ENCODE results near the gene APOBEC3B. TPM values are rescaled to one million over a fixed set of nuclear protein-coding genes. Genes with fewer than 3 reads are reported as not detected.

Gene APOBEC3B
- total and polyA plus RNA-seq, 2 of the 8 experiments (the other 6 are each of a cell fraction or from before 2014, with no cell fraction given) = 14.2 to 74.9 TPM

GRCh38 chr22:39007177-39007576 is 25.0 kb downstream of the APOBEC3B start:
- POLR2A ChIA-PET (ENCODE audit: partially characterized antibody) = interaction anchor here (0.9 kb wide), 1 partner anchor 9 kb away, joined by 3 read pairs; no protein-coding TSS in a partner anchor
- WGBS, 2 experiments (ENCODE audit: extremely low coverage in 1 of 2, insufficient coverage in 1 of 2, insufficient read length in 1 of 2, insufficient replicate concordance in 2 of 2, low coverage in 1 of 2, low lambda C conversion rate in 2 of 2, missing lambda C conversion rate in 1 of 2) = 91% methylated on average over 5 of the region's 5 CpGs; no CpG with 5 or more reads in 1 of the 2 experiments
- H2BK12ac ChIP-seq (ENCODE audit: low read depth, low read length) = no peak overlapping the region
- TF ChIP-seq CBX5 (IDR thresholded peaks at IDR 0.05; ENCODE audit: low read depth, low read length) (no peak), NANOG (IDR thresholded peaks at IDR 0.05; ENCODE audit: insufficient read depth, low read depth, low read length, poor library complexity, severe bottlenecking) (no peak), JUND (IDR thresholded peaks at IDR 0.05; ENCODE audit: low read length) (no peak), KDM4A (IDR thresholded peaks at IDR 0.05; ENCODE audit: low read depth, low read length, severe bottlenecking) (no peak), HDAC6 (IDR thresholded peaks at IDR 0.05; ENCODE audit: low read depth, low read length) (no peak), KDM5A (IDR thresholded peaks at IDR 0.05; ENCODE audit: low read length) (no peak), ATF3 (IDR thresholded peaks at IDR 0.05; ENCODE audit: insufficient read depth, low read depth, low read length) (no peak), TAF1 (IDR thresholded peaks at IDR 0.05; ENCODE audit: low read depth, low read length) (no peak), EZH2 (IDR thresholded peaks at IDR 0.05; ENCODE audit: low read depth, low read length, severe bottlenecking) (no peak), CREB1 (IDR thresholded peaks at IDR 0.05) (no peak), SP4 (IDR thresholded peaks at IDR 0.05; ENCODE audit: low read length) (no peak), TBP (IDR thresholded peaks at IDR 0.05; ENCODE audit: low read depth, low read length) (no peak), SIX5 (IDR thresholded peaks at IDR 0.05; ENCODE audit: low read depth, low read length) (no peak)

More at GRCh38 chr22:39007177-39007576, 25.0 kb downstream of the APOBEC3B start:
- Histone ChIP-seq H3K79me2 (ENCODE audit: control insufficient read depth in 1 of 2, insufficient read depth in 2 of 2, low read length in 2 of 2) (no peaks in the 10 kb centered on the region), H4K5ac (ENCODE audit: insufficient read length, low read depth, low read length) (no peak overlapping the region), H3K9me3 (ENCODE audit: insufficient read depth in 2 of 2, low read depth in 1 of 2, low read length in 1 of 2) (no peaks in the 10 kb centered on the region), H3K23ac (ENCODE audit: insufficient read length) (no peak overlapping the region), H3K4me1 (replicated peaks in 1 of 4; ENCODE audit: control insufficient read depth in 3 of 4, insufficient read depth in 4 of 4, low read length in 3 of 4) (peaks cover 0 to 4% (median 2%) of the 10 kb centered on the region in 4 experiments; a peak in 2 of 7 replicates), H3K56ac (replicated peaks; ENCODE audit: insufficient read length, low read depth, low read length) (no peak overlapping the region), H3K79me1 (ENCODE audit: low read depth, low read length) (no peaks in the 10 kb centered on the region), H2AK5ac (ENCODE audit: low read depth, low read length) (no peak overlapping the region), H3K18ac (ENCODE audit: extremely low read depth, low read length) (no peak overlapping the region), H3K27me3 (replicated peaks in 1 of 4; ENCODE audit: control insufficient read depth in 3 of 4, extremely low read depth in 1 of 4, insufficient read depth in 3 of 4, low read length in 3 of 4) (no peaks in the 10 kb centered on the region; a peak in 1 of 7 replicates), H3K9ac (replicated peaks in 1 of 4; ENCODE audit: extremely low read depth in 1 of 4, low read depth in 3 of 4, low read length in 3 of 4) (no peak overlapping the region), H3K36me3 (ENCODE audit: control insufficient read depth in 2 of 4, insufficient read depth in 4 of 4, low read length in 3 of 4) (no peaks in the 10 kb centered on the region), H3K4ac (replicated peaks; ENCODE audit: insufficient read length, low read depth, low read length) (no peak overlapping the region), H4K20me1 (replicated peaks in 1 of 2; ENCODE audit: control insufficient read depth in 1 of 2, insufficient read depth in 2 of 2, low read length in 2 of 2) (no peaks in the 10 kb centered on the region), H4K91ac (replicated peaks; ENCODE audit: insufficient read length, low read length) (no peak overlapping the region), H3K14ac (ENCODE audit: insufficient read length) (no peak overlapping the region), H2BK20ac (ENCODE audit: low read length) (no peak overlapping the region), H3K4me2 (ENCODE audit: insufficient read depth in 1 of 2, low read depth in 2 of 2, low read length in 2 of 2) (no peak overlapping the region), H3K23me2 (ENCODE audit: low read depth, low read length) (no peaks in the 10 kb centered on the region), H2BK120ac (replicated peaks; ENCODE audit: low read depth, low read length) (no peak overlapping the region), H2BK5ac (ENCODE audit: low read depth, low read length) (no peak overlapping the region), H3K27ac (ENCODE audit: low read depth, low read length) (no peak overlapping the region), H2AFZ (ENCODE audit: low read length) (no peak overlapping the region), H2BK15ac (ENCODE audit: low read length) (no peak overlapping the region), H4K8ac (ENCODE audit: extremely low read depth, insufficient read depth, low read length) (no peak overlapping the region), H3K4me3 (ENCODE audit: extremely low read depth in 1 of 4, insufficient read depth in 2 of 4, low read depth in 3 of 4, low read length in 4 of 4) (no peak overlapping the region)
- no peak for FAIRE-seq
- CTCF ChIA-PET (ENCODE audit: partially characterized antibody) = interaction anchor here (0.6 to 6.5 kb wide), 10 partner anchors 9 to 299 kb away, joined by 3 to 51 read pairs (median 6); no protein-coding TSS in a partner anchor
- DNase-seq (ENCODE audit: low read depth in 1 of 2, low spot score in 2 of 2) = no peak
